ENCODE measurements around the gene DENND1A. TPM values are rescaled to one million over a fixed set of nuclear protein-coding genes. Genes with fewer than 3 reads are reported as not detected.

The DENND1A gene
- total RNA-seq, 1 experiment from 2014 or later, result 45.3 TPM

GRCh38 chr9:123622711-123623241 is 307.1 kb downstream of the DENND1A start:
- no peak for DNase-seq (ENCODE audit: low spot score)

GRCh38 chr9:123620239-123620638 is 309.7 kb downstream of the DENND1A start:
- in situ Hi-C loops (cut with HindIII; ENCODE audit: low sequenced_read_pairs), result no loop called here
- no peak for DNase-seq (ENCODE audit: low spot score)

More at GRCh38 chr9:123622711-123623241, 307.1 kb downstream of the DENND1A start:
- in situ Hi-C loops (cut with HindIII; ENCODE audit: low sequenced_read_pairs), result no loop called here

- in situ Hi-C loops (cut with HindIII; ENCODE audit: low sequenced_read_pairs), result no loop called here
- DNase-seq (ENCODE audit: low spot score), result peak; percentile 25
Measured at GRCh38 chr9:123617952-123618678, 311.8 kb downstream of the DENND1A start.

DNA sequence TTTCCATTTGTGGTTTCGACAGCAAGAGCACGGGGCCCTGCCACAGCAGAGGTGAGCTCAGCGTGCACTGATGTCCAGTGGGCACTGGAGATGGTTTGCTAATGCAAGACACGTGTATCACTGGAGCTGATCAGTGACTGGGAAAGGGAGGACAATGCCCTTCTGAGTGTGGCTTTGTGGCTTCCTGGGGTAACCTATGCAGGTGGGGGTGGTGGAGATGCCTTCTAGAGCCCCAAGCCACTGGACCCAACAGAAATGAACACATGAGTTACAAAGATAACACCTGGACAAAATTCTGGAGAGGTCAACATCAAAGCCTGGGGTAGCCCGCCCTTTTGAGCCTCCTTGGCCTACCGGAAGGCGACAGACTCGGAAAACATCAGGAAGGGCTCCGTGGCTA is 312.6 kb downstream of the DENND1A start:
- in situ Hi-C loops (cut with HindIII; ENCODE audit: low sequenced_read_pairs), result no loop called here
- no peak for DNase-seq (ENCODE audit: low spot score)

- no peak for DNase-seq (ENCODE audit: low spot score)
- in situ Hi-C loops (cut with HindIII; ENCODE audit: low sequenced_read_pairs), result no loop called here
Measured at GRCh38 chr9:123616707-123617106, 313.2 kb downstream of the DENND1A start.

GRCh38 chr9:123615381-123615780 is 314.5 kb downstream of the DENND1A start:
- DNase-seq (ENCODE audit: low spot score), result no peak
- in situ Hi-C loops (cut with HindIII; ENCODE audit: low sequenced_read_pairs), result no loop called here

GRCh38 chr9:123614306-123615263 is 315.3 kb downstream of the DENND1A start:
- in situ Hi-C loops (cut with HindIII; ENCODE audit: low sequenced_read_pairs), result no loop called here
- no peak for DNase-seq (ENCODE audit: low spot score)

GRCh38 chr9:123611226-123611625 is 318.7 kb downstream of the DENND1A start:
- in situ Hi-C loops (cut with HindIII; ENCODE audit: low sequenced_read_pairs), result no loop called here
- DNase-seq (ENCODE audit: low spot score), result no peak

- no peak for DNase-seq (ENCODE audit: low spot score)
- in situ Hi-C loops (cut with HindIII; ENCODE audit: low sequenced_read_pairs), result no loop called here
Measured at GRCh38 chr9:123609844-123610243, 320.1 kb downstream of the DENND1A start.

DNA sequence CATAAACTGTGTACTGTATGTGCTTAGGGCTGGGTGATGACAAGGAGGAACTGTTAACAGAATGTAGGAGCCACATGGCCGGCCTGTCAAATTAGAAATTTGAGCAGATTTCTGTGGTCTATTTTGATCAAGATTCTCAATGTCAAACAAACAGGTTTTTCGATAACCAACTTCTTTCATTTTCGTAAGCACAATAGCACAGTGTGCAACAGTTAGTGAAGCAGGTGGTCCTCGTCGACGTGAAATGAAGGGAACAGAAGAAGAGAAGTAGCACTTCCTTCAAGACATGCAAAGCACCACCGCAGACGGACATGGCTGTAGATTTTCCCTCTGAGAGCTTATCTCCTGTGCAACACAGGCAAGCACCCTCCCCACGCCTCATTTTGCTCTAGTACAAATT is 321.8 kb downstream of the DENND1A start:
- in situ Hi-C loops (cut with HindIII; ENCODE audit: low sequenced_read_pairs), result no loop called here
- DNase-seq (ENCODE audit: low spot score), result no peak

DNA sequence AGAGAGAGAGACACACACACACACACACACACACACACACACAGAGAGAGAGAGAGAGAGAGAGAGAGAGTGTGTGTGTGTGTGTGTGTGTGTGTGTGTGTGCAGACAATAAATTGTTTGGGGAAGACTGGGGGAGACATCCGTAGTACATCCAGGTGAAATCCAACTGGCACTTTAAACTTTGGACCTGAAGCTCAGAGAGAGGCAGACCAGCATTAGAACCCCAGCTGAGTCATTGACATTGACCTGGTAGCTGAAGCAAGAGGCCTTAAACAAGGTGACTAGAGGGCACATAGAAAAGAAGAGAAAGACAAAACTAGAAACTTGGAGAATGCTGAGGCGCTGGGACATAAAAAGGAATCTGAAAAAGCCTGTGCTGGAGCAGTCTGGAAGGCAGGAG is 322.4 kb downstream of the DENND1A start:
- in situ Hi-C loops (cut with HindIII; ENCODE audit: low sequenced_read_pairs), result no loop called here
- no peak for DNase-seq (ENCODE audit: low spot score)

- in situ Hi-C loops (cut with HindIII; ENCODE audit: low sequenced_read_pairs), result no loop called here
- DNase-seq (ENCODE audit: low spot score), result no peak
Measured at GRCh38 chr9:123606141-123606540, 323.8 kb downstream of the DENND1A start.

GRCh38 chr9:123605286-123605685 is 324.6 kb downstream of the DENND1A start:
- DNase-seq (ENCODE audit: low spot score), result no peak
- in situ Hi-C loops (cut with HindIII; ENCODE audit: low sequenced_read_pairs), result no loop called here

DNA sequence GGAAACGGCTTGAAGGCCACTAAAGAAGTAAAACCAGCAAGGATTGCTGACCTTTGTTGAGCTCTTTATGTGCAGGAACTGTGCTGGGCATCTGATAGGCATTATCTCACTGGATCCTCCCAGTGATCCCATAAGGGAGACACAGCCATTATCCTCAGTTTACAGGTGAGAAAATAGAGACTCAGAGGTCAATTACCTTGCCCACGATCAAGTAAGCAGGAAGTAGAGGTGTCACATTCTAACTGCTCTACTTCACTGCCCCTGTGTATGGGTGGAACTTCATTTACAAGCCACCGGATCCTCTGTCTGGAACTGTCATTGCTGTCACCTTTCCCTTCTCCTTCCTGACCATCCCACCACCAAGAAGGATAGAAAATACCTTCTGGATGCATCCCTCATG is 325.1 kb downstream of the DENND1A start:
- in situ Hi-C loops (cut with HindIII; ENCODE audit: low sequenced_read_pairs), result no loop called here
- no peak for DNase-seq (ENCODE audit: low spot score)

DNA sequence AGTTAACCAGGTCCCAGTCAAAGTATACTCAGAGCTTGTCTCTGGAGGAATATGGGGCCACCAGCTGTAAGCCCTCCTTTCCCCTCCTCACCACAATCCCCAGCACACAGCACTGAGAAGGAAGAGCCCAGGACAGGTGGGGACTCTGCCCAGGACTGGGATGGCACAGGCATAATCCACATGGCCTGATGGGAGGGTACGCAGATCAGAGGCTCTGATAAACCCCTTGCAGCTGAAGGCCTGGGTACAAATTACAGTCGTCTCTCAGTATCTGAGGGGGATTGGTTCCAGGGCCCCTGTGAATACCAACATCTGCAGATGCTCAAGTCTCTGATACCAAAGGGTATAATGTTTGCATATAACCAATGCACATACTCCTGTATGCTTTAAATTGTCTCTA is 328.1 kb downstream of the DENND1A start:
- in situ Hi-C loops (cut with HindIII; ENCODE audit: low sequenced_read_pairs), result no loop called here
- no peak for DNase-seq (ENCODE audit: low spot score)

DNA sequence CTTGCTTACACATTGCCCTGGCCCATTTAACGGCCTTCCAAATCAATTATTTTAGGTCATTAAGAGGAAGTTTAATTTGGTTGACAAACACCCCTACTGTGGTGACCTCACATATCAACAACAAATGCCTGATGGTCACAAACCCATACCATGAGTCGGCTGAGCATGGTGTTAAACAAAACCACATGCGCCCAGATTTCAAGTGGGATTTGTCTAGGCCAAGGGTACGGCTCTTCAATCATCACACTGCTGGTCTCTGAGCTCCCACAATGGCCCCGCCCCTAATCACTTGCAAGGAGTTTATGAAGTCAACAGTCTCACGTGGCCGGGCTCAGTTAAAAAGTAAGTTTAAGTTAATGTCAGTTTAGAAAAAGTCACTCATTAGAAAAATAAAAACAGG is 330.1 kb downstream of the DENND1A start:
- no peak for DNase-seq (ENCODE audit: low spot score)
- in situ Hi-C loops (cut with HindIII; ENCODE audit: low sequenced_read_pairs), result no loop called here

DNA sequence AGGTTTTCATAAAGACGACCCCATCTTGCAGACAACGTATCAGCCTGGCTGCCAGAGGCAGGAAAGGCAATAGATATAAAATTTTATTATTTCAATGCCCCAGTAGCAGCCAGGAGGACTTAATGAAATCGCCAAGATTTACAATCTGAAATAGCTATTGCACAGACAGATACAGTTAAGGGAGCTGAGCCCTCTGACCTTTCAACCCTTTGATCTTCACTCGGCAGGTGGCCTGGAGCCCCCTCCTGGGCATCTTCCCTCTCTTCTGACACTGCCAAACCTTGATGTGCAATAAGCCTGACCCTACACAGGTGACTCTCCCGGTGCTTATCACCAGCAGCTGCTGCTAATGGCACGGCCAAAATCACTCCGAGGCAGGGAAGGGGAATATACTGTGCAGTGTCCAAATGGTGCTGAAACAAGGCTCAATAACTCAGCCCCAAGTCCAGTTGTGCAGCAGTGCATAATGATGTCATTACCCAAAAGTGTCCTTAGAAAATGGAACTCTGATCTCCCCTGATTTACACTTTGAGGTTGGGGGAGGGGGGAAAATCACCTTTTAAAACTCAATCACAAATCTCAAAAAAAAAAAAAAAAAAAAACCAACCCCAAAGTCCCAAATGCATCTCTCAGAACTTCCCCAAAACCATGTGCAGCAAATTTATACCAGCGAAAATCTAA is 331.9 kb downstream of the DENND1A start:
- no peak for DNase-seq (ENCODE audit: low spot score)
- in situ Hi-C loops (cut with HindIII; ENCODE audit: low sequenced_read_pairs), result no loop called here

- in situ Hi-C loops (cut with HindIII; ENCODE audit: low sequenced_read_pairs), result no loop called here
- no peak for DNase-seq (ENCODE audit: low spot score)
Measured at GRCh38 chr9:123597048-123597447, 332.9 kb downstream of the DENND1A start.

GRCh38 chr9:123591283-123591682 is 338.6 kb downstream of the DENND1A start:
- DNase-seq (ENCODE audit: low spot score), result no peak
- in situ Hi-C loops (cut with HindIII; ENCODE audit: low sequenced_read_pairs), result no loop called here

GRCh38 chr9:123590499-123590898 is 339.4 kb downstream of the DENND1A start:
- in situ Hi-C loops (cut with HindIII; ENCODE audit: low sequenced_read_pairs), result no loop called here
- no peak for DNase-seq (ENCODE audit: low spot score)
